RCC 7860 (cell line): ENCODE results near the gene KDM4F.
"Not testable (repeated sequence)": the region's sequence is repeated elsewhere in the genome, so short reads cannot be mapped to it uniquely, and the experiment has no call there.

Experiments used
- DNase-seq: peaks from one replicate; pipeline ENCODE4 v3.0.0-alpha.2; 2015; ENCODE audit warnings: low spot score
- FAIRE-seq: peaks from 2 replicates; lab custom pipeline; 2012; peaks lifted over from hg19 to GRCh38; lab: Jason Lieb, UNC

The KDM4F gene

DNA sequence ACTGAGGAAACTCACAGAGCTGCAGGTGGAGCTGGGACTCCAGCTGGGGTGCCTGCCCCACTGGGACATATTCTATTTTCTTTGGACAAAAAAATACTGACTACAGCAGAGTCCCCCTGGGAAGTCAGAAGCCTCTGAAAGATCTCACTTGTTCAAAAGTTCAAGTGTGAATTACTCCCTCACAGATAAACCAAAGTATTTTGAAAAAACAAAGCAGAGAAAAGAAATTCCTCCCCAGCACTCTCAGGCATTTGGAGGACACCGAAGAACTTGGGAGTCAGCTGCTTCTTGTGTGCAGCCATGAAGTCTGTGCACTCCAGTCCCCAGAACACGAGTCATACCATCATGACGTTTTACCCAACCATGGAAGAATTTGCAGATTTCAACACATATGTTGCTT lies at the start of gene KDM4F:
TSS of gene KDM4F (plus strand) at position 301 of the 400 bp plus-strand sequence.
- not testable (repeated sequence) for FAIRE-seq, DNase-seq

DNA sequence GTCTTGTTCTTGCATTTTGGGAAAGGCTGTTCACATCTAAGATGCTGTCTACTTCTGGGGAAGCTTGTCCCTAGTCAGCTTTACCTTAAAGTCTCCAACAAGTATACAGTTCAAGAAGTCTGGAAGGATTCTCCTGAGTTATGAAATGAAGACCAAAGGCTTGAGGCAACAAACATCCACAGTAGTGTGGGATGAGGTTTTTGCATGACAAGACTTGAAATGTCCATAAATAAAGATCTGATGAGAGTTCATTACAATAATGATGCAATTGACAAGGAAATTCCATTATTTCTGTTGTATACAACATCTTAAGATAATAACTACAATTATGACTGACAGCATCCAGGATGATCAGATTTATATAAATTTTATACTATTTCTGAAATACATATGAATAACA lies 45.5 kb upstream of the KDM4F start:
- FAIRE-seq: no peak

DNA sequence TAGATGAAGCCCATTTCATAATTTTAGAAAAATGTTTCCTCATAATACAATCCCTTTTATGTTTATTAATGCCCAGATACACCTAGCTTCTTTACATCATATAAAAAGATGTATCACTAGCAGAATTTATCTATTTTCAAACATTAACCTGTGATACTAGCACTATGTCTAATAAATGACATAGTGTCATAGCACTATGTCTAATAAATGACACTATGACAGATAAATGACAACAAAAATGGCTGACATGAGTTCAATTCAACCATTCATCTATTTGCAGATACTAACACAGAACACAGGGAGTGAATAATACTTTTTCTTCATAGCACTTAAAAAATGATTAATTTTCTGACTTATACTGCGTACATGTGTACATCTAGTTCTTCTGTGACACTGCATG lies 43.6 kb upstream of the KDM4F start:
- no peak for FAIRE-seq

More for the DNA sequence above, 45.5 kb upstream of the KDM4F start:
- DNase-seq: no peak

DNA sequence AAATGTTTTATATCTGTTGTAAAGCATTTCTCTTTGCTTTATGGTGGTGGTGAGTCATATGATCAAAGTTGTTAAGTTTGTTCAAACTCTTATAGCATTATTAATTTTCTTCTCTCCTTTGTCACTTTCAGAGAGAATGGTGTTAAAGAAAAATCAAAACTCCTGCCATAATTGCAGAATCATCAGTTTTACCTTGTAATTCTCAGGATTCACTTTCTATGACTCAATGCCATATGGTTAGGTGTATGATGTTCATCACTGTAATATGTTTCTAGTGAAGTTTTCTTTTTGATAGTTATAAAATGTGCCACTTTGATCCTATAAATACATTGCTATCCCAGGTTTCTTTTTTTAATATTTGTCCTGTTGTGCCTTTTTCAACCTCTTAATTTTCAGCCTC lies 37.8 kb upstream of the KDM4F start:
- FAIRE-seq (no peak), DNase-seq (no peak)

More for the DNA sequence above, 43.6 kb upstream of the KDM4F start:
- DNase-seq: no peak

DNA sequence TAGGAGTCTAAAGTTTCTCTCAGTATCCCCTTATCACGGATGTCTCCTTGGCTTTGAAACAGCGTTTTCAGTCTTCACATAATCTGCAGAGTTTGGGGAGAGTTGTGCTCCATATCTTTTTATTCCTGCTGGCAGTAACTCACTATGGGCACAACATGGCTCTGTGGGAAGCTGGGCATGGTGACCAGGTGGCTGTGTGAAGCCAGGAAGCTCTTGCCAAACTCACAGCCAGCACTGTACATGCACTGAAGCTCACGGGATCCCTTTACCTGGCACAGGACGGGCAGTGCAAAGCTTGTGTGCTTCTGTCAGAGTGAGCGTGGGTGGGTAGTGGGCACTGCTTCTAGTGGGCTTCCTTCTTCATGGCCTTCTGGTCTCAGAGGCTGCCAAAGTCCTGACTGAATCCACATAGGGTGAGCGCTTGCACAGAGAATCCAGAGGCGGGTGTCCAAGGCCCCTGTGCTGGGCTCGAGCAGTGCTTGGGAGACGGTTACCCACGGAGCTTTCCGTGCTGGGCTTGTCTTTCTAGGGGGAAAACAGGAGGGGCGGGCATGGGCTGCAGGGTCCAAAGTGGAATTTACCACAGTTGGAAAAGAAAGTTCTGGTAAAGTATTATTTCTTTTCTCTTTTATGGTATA lies 34.9 kb upstream of the KDM4F start:
- FAIRE-seq (no peak), DNase-seq (no peak)

DNA sequence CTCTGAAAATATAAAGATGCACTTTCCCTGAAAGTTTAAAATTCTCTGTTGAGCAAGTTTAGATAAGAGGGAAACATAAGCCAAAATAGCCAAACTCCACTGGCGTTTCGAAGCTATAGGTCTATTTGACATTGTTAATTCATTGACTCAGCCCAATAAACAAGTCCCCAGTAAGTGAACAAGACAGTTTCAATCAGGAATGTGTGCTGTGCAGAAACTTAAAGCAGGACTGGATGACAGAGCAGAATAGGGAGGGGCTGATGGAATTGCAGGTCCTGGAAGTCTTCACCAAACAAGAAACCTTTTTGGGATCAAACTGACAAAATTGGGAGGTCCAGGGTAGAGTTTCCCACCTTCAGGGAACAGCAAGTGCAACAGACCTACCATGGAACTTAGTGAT lies 33.1 kb upstream of the KDM4F start:
- FAIRE-seq (no peak), DNase-seq (no peak)

DNA sequence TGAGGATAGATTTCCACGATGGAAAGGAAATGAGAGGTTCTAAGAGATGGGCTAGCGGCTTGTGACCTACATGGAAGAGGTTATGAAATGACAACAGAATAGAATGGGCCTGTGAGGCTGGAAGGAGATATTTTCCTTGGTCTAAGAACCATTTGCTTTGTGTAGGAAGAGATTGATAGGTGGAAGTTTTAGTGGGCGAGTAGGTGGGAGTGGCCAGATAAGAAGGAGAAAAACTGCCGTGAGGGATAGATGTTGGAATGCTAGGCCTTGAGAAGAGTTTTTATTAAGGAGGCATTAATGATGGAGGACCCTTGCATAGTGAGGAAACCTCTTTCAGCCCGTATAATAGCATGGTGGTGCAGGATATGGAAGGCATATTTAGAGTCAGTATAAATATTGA lies 27.8 kb upstream of the KDM4F start:
- FAIRE-seq, DNase-seq: not testable (repeated sequence)

DNA sequence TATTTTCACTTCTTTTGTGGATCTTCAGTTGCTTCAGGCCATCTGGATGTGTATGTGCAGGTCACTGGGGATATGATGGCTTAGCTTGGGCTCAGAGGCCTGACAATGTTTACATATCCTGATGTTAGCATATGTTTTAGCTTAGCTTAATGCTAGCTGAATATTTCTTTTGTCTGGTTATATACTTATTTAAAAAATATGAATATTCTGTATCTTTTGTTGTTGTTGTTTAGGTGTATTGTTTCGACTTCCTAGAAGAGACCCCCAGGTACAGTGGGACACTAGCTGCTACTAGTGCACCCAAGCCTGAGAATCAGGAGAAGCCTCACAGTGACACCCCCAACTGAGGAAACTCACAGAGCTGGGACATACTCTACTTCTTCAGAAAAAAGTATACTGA lies 24.3 kb upstream of the KDM4F start, which contains the start of gene KDM4E:
TSS of gene KDM4E (plus strand) at position 301 of the 400 bp plus-strand sequence. CDS start 300 bp downstream, outside the sequence.
- FAIRE-seq: no peak
- DNase-seq: no peak

DNA sequence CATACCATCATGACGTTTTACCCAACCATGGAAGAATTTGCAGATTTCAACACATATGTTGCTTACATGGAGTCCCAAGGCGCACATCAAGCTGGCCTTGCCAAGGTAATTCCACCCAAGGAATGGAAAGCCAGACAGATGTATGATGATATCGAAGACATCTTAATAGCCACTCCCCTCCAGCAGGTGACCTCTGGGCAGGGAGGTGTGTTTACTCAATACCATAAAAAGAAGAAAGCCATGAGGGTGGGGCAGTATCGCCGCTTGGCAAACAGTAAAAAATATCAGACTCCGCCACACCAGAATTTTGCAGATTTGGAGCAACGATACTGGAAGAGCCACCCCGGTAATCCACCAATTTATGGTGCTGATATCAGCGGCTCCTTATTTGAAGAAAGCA lies 23.6 kb upstream of the KDM4F start:
- not testable (repeated sequence) for FAIRE-seq, DNase-seq

DNA sequence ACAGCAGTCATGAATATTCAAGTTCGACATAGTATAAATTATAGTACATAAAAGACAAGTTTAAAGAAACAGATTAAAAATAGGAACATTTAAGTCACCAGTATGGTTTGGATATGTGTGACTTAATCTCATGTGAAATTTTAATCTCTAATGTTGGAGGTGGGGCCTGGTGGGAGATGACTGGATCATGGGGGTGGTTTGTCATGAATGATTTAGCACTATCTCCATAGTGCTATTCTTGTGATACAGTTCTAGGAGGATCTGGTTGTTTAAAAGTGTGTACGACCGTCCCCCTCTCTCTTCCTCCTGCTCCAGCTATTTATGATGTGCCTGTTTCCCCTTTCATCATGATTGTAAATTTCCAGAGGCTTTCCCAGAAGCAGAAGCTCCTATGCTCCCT lies 20.9 kb upstream of the KDM4F start:
- FAIRE-seq: no peak
- DNase-seq: no peak

DNA sequence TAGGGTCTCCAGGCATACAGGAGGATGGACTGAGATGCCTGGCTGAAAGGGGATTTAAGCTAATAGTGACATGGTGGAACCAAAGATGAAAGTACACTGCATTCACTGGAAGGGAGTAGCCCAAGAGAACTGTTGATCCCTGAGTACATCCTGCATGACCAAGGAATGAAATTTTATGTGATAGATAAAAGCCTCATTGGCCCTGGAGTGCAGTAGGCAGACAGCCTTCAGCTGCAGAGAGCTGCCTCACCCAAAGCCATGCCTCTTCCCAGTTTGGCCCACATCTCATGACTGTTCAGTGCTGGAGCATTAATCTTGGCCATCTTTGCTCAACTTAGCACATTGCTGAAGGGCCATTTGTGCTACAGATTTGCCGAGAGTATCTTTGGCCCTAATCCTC lies 16.2 kb upstream of the KDM4F start:
- DNase-seq (no peak), FAIRE-seq (no peak)

DNA sequence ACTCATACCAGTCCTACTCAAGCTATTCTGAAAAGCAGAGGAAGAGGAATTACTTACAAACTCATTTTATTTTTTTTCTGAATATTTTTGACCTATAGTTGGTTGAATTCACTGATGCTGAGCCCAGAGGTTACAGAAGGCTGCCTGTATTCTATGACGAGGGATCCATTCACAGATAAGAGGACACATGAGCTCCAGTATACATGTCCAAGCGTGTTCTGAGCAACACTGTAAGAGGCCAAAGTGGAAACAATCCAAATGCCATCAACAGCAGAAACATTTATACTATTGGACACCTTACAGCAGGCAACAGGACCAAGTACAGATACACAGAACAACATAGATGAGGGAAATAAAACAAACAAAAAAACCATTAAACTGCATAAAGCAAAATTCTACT lies 13.9 kb upstream of the KDM4F start:
- FAIRE-seq (no peak), DNase-seq (no peak)

DNA sequence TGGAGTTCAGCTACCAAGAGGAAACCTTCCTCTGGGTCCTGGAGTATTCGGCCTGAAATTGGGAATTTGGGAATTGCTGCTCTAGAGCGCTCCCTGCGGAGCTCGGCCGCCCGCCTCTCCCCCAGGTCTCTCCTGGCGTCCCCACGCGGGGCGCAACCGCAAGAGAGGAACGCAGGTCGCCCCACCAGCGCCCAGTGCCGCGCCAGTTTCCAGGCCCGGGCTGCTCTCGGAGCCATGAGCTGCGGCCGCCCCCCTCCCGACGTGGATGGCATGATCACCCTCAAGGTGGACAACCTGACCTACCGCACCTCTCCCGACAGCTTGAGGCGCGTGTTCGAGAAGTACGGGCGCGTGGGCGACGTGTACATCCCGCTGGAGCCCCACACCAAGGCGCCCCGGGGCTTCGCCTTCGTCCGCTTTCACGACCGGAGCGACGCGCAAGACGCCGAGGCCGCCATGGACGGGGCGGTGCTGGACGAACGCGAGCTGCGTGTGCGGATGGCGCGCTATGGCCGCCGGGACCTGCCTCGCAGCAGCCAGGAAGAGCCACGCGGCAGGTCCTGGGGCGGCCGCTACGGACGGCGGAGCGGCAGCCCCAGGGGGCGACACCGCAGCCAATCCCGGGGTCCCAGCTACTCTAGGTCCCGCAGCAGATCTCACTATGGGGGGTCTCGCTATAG lies 11.7 kb upstream of the KDM4F start:
- not testable (repeated sequence) for DNase-seq, FAIRE-seq

DNA sequence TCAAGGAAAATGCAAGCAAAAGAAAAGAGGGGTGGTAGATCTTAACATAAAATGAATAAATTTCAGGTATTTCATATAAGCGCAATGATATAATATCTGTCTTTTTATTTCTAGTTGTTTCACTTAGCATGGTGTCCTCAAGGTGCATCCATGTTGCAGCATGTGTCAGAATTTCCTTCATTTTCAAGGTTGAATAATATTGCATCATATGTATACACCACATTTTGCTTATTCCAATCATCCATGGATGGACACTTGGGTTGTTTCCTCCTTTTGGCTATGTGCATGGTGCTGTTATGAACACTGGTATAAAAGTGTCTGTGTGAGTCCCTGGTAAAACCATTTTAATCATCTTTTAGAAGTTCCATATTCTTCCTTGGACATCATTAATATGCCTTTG lies 7.0 kb upstream of the KDM4F start:
- FAIRE-seq: no peak

DNA sequence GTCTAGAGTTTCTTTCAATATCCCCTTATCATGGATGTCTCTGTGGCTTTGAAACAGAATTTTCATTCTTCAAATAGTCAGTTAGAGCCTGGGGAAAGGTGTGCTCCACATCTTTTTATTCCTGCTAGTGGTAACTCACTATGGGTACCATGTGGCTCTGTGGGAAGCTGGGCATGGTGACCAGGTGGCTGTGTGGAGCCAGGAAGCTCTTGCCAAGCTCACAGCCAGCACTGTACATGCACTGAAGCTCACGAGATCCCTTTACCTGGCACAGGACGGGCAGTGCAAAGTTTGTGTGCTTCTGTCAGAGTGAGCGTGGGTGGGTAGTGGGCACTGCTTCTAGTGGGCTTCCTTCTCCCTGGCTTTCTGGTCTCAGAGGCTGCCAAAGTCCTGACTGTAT lies 6.3 kb upstream of the KDM4F start:
- no peak for DNase-seq
- FAIRE-seq: no peak

More for the DNA sequence above, 7.0 kb upstream of the KDM4F start:
- DNase-seq: no peak

DNA sequence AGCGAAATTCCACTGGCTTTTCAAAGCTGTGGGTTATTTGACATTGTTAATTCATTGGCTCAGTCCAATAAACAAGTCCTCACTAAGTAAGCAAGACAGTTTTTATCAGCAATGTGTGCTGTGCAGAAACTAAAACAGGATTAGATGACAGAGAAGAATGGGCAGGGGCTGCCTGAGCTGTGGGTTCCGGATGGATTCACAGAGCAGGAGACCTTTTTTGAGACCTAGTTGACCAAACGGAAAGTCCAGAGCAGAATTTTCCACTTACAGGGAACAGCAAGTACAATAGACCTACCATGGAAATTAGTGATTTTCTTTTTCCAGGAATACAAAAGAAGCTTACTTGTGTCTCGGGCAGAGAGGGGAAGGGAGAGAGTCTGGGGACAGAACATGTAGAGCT lies 5.2 kb upstream of the KDM4F start:
- DNase-seq (no peak), FAIRE-seq (no peak)

DNA sequence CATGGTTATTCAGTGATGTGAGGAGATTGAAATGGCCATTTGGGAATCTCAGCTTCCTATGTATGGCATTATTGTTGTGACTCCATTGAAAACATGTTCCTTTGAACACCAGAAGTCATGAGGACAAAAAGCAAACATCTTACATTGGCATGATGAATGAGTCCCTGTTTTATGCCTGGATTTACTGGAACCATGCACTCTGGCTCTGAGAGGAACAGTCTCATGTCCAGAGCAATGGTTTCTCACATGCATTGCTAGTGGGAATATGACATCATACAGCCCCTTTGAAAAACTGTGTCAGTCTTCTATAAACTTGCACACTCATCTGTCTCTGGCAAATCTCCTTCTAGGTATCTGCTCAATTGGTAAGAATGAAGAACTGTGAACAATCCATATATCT lies 3.4 kb upstream of the KDM4F start:
- FAIRE-seq (no peak), DNase-seq (no peak)

DNA sequence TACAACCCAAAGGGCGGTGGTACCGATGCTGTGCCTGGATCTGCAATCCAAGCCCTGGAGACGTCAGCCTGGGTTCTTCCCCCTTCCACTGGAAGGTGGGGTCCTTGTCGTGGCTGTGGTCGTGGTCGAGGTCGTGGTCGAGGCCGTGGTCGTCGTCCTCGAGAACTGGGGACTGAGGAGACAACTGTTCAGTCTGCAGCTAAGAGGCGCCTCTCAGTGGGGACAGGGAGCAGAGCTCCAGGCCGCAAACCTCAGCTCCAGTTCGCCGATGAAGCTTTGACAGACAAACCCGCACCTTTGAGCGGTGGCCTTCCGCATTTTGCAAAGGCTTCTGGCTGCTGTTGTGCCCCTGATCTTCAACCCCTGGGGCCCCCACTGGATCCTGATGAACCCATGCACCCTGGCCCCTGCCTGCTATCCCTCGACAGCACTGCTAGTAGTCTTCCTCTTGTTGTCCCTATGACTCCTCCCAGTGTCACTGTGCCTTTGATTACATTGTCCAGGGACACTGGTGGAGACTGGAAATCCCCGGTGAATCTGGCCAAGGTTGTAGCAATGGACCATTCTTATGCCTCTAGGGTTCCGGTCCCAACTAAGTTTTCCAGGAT lies 1.5 kb downstream of the KDM4F start:
- DNase-seq: no peak
- FAIRE-seq: no peak

DNA sequence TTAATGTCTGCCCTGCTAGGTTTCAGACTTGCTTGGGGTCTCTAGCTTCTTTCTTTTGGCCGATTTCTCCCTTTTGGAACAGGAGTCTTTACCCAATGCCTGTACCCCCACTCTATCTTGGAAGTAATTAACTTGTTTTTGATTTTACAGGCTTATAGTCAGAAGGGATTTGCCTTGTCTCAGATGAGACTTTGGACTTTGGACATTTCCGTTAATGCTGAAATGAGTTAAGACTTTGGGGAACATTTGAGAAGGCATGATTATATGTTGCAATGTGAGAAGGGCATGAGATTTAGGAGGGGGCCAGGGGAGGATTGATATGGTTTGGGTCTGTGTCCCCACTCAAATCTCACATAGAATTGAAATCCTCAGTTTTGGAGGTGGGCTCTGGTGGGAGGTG lies 5.1 kb downstream of the KDM4F start:
- DNase-seq: no peak

DNA sequence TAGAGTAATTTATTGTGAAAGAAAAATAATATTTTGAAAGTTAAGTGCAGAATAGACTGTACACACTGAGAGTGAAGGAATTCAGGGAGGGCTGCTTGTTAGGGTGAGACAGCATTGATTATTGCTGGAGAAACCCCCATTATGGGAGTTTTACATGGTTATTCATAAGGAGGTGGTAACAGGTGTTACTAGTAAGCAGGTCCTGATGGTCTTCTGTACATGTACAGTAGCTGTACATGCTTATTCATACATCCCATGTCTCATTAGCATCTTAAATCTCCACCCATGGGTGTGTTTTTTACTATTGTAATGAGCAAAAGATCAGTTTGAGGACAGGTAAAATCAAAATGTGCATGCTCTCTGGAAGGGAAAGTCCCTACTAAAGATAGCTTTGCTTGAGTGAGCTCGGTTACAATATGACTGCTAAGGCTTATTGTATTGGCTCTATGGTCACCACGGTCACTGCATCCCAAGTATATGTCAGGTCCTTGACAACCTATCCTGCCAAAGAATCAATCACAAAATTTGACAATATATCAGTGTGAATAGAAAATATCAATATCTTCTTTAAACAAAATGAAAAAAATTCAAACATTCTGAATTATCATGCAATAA lies 6.2 kb downstream of the KDM4F start:
- no peak for DNase-seq
- FAIRE-seq: no peak

More for the DNA sequence above, 5.1 kb downstream of the KDM4F start:
- FAIRE-seq: no peak

DNA sequence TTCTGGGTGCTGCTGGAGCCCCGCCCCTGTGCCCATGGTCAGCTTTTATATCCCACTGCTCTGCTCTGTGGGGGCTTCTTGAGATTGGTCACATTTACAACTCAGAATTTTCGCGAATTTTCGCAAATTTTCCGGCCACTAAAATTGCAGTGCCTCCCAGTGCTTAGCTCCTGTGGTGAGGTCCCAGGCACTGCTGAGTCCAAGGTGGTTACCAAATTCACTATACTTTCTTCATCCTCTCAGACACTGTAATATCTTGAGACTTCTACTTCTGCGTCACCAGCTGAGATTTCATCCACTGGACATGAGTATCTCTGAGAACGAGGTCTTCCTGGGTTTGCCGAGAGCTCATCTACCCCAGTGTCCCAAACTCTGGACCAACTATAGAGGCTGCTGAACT lies 8.7 kb downstream of the KDM4F start:
- FAIRE-seq: no peak
- no peak for DNase-seq

DNA sequence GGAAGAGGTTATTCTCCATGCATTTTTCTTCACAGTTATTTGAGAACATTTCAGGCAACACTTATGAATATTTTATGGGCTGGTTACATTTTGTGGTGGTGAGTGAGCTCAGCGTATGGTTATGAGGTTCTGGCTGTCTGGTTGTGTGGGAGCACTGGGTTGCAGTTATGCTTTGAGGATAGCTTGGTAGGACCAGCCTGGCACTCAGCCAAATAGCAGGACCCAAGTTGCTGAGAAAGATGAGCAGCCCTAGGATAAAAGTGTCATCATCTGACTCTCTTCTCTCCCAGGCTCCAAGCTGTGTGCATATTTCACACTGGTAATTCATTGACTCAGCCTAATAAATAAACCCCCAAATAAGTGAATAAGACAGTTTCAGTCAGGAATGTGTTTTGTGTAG lies 9.4 kb downstream of the KDM4F start:
- DNase-seq (no peak), FAIRE-seq (no peak)
